SU-DHL-6 (cell line): ENCODE data around the gene SLC43A2.
A peak's percentile ranks its signal among the peaks of the same experiment; 100 is the strongest.

Experiments
- H2AFZ ChIP-seq: fragments of 200-600 bp; sonication (generic); 2 replicates; pipeline ENCODE4 v1.6.1; 2014; ENCODE audit warnings: low read depth, mild to moderate bottlenecking, moderate library complexity, mixed read lengths, antibody characterized with exemption, low read length; ENCODE audit not compliant: severe bottlenecking
- H3F3A ChIP-seq: fragments of 200-600 bp; shearing (Covaris generic); 2 replicates; pipeline ENCODE4 v1.6.0; 2016; ENCODE audit warnings: antibody characterized with exemption, mild to moderate bottlenecking; ENCODE audit not compliant: insufficient read depth
- H3K27ac ChIP-seq: fragments of 200-600 bp; sonication (generic); 2 replicates; pipeline ENCODE4 v1.5.1; 2016; ENCODE audit warnings: low read depth, mild to moderate bottlenecking, low read length, moderate library complexity, mixed read lengths
- H3K27me3 ChIP-seq: fragments of 200-600 bp; sonication (generic), shearing (Covaris generic); 2 replicates; pipeline ENCODE4 v1.6.0; 2014; ENCODE audit warnings: mild to moderate bottlenecking, low read length
- H3K36me3 ChIP-seq: fragments of 200-600 bp; sonication (generic); 2 replicates; pipeline ENCODE4 v1.6.1; 2014; ENCODE audit warnings: mild to moderate bottlenecking, low read length, mixed read lengths
- H3K4me2 ChIP-seq: fragments of 300-600, 200-600 bp; shearing (Covaris generic), sonication (generic); 2 replicates; pipeline ENCODE4 v1.6.0; 2014; ENCODE audit warnings: low read length, low read depth, mild to moderate bottlenecking; ENCODE audit not compliant: poor library complexity, severe bottlenecking
- H3K4me3 ChIP-seq: fragments of 200-600 bp; sonication (generic); 2 replicates; pipeline ENCODE4 v1.5.1; 2014; ENCODE audit warnings: antibody characterized with exemption, low read length, mild to moderate bottlenecking, mixed read lengths; ENCODE audit not compliant: insufficient read depth, poor library complexity, severe bottlenecking
- H3K79me2 ChIP-seq: fragments of 200-600 bp; sonication (generic); 2 replicates; pipeline ENCODE4 v1.6.1; 2014; ENCODE audit warnings: mild to moderate bottlenecking, low read length, moderate library complexity; ENCODE audit not compliant: insufficient read depth
- H3K9ac ChIP-seq: fragments of 200-600 bp; sonication (generic); 2 replicates; pipeline ENCODE4 v1.7.0; 2014; ENCODE audit warnings: mild to moderate bottlenecking, low read length
- H3K9me2 ChIP-seq: fragments of 200-600 bp; sonication (generic); replicated peaks from 2 replicates; pipeline ENCODE4 v1.6.1; 2014; ENCODE audit warnings: low read length; ENCODE audit not compliant: insufficient read depth
- H3K9me3 ChIP-seq: fragments of 200-600 bp; sonication (generic); 2 replicates; pipeline ENCODE4 v1.6.1; 2014; ENCODE audit warnings: low read length, mixed read lengths; ENCODE audit not compliant: insufficient read depth
- H4K20me1 ChIP-seq: fragments of 200-600 bp; sonication (generic); 2 replicates; pipeline ENCODE4 v1.6.1; 2014; ENCODE audit warnings: low read depth, mild to moderate bottlenecking, antibody characterized with exemption, low read length, moderate library complexity, mixed read lengths
- CTCF ChIP-seq: fragments of 200-600 bp; sonication (generic); IDR thresholded peaks from one replicate; pipeline ENCODE4 v1.5.1; 2017; ENCODE audit warnings: antibody characterized with exemption, mild to moderate bottlenecking, low read length, moderate library complexity; ENCODE audit not compliant: insufficient read depth, poor library complexity, severe bottlenecking
- EZH2phosphoT487 ChIP-seq: fragments of 200-600 bp; sonication (generic), shearing (Covaris generic); conservative IDR thresholded peaks from 2 replicates; pipeline ENCODE4 v1.6.1; 2018; ENCODE audit warnings: mild to moderate bottlenecking, antibody characterized with exemption, low read length, moderate library complexity, mixed read lengths

SLC43A2 gene

GRCh38 chr17:1648963-1649843 lies 20.6 kb upstream of the SLC43A2 start:
- Histone ChIP-seq H3K4me2 (peak overlapping the region; percentile 58), H3K79me2 (no peaks in the 10 kb centered on the region), H4K20me1 (no peaks in the 10 kb centered on the region), H3K27ac (peak overlapping the region; percentile 53), H3K27me3 (no peaks in the 10 kb centered on the region), H3K9me3 (no peaks in the 10 kb centered on the region), H3K9me2 (no peaks in the 10 kb centered on the region), H3K9ac (peak overlapping the region; percentile 50), H3F3A (peaks cover 19% of the 10 kb centered on the region; the same call in 1 of the 2 replicates), H2AFZ (peak overlapping the region; percentile 32), H3K4me3 (peak overlapping the region; percentile 53), H3K36me3 (0 out of 2 replicates have a peak, but pooled peaks cover 5% of the 10 kb centered on the region)
- TF ChIP-seq EZH2phosphoT487 (no peak), CTCF (peak; percentile 82)

GRCh38 chr17:1648173-1648962 lies 19.7 kb upstream of the SLC43A2 start:
- Histone ChIP-seq H3K4me3 (peak overlapping the region; percentile 34), H3K27me3 (no peaks in the 10 kb centered on the region), H2AFZ (peak overlapping the region; percentile 32), H3F3A (peaks cover 19% of the 10 kb centered on the region; the same call in 1 of the 2 replicates), H3K9me2 (no peaks in the 10 kb centered on the region), H3K9me3 (no peaks in the 10 kb centered on the region), H3K9ac (peak overlapping the region; percentile 47), H3K79me2 (no peaks in the 10 kb centered on the region), H4K20me1 (no peaks in the 10 kb centered on the region), H3K4me2 (peak overlapping the region; percentile 47), H3K27ac (no peak overlapping the region; the same call in 1 of the 2 replicates), H3K36me3 (0 out of 2 replicates have a peak, but pooled peaks cover 2% of the 10 kb centered on the region)
- TF ChIP-seq EZH2phosphoT487: no peak
- no peak for TF ChIP-seq CTCF

GRCh38 chr17:1647802-1648171 lies 19.2 kb upstream of the SLC43A2 start:
- Histone ChIP-seq H3K4me2 (no peak overlapping the region), H3F3A (peaks cover 19% of the 10 kb centered on the region; the same call in 1 of the 2 replicates), H3K36me3 (no peaks in the 10 kb centered on the region), H4K20me1 (no peaks in the 10 kb centered on the region), H3K79me2 (no peaks in the 10 kb centered on the region), H2AFZ (no peak overlapping the region), H3K9ac (no peak overlapping the region), H3K9me2 (no peaks in the 10 kb centered on the region), H3K9me3 (no peaks in the 10 kb centered on the region), H3K27me3 (no peaks in the 10 kb centered on the region), H3K4me3 (no peak overlapping the region), H3K27ac (no peak overlapping the region)
- TF ChIP-seq EZH2phosphoT487 (no peak), CTCF (no peak)
